CD4-positive, alpha-beta T cell treated with Interleukin-2 at 100 ng/mL for 4 hours (primary cell): Measurements from ENCODE around the gene DOCK1.

ENCODE experiments used
- DNase-seq: peaks from one replicate; pipeline ENCODE4 v3.0.0-alpha.2; 2020; ENCODE audit warnings: low spot score

DOCK1 gene

DNA sequence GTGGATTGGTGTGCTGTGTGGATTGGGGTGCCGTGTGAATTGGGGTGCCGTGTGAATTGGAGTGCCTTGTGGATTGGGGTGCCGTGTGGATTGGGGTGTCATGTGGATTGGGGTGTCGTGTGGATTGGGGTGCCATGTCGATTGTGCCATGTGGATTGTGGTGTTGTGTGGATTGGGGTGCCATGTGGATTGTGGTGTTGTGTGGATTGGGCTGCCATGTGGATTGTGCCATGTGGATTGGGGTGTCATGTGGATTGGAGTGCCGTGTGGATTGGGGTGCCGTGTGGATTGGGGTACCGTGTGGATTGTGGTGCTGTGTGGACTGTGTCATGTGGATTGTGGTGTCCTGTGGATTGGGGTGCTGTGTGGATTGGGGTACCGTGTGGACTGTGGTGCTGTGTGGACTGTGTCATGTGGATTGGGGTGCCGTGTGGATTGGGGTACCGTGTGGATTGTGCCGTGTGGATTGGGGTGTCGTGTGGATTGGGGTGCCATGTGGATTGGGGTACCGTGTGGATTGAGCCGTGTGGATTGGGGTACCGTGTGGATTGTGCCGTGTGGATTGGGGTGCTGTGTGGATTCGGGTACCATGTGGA lies 523.3 kb downstream of the DOCK1 start:
- no peak for DNase-seq

DNA sequence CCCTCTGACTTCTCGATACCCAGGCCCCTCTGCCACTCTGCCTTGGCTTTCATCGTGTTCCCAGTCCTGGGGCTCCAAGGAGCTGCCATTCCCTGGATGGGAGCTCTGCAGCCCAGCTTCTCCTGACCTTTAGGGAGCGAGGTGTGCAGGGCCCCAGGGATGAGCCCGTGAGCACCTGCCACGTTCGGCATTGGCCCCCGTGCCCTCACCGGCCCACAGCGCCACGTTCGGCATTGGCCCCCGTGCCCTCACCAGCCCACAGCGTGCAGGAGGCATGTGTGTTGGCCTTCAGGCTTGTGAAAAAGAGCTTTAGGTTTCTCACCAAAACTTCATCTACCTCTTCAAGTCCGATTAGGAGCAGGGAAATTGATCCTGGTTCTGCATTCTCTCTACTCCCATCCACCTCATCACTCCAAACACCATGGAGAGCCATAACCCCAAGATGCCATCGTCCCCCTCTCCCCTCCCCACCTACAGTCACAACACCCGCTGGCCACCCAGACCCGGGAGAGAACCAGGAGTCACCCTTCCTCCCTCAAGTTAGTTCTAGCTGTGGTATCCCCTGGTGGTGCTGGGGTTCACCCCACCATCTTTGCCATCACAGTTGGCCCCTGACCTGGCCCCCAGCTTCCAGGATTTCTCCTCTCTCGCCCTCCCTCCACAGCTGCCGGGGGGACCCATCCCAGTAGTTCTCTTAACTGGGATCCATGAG lies 524.5 kb downstream of the DOCK1 start:
- no peak for DNase-seq

DNA sequence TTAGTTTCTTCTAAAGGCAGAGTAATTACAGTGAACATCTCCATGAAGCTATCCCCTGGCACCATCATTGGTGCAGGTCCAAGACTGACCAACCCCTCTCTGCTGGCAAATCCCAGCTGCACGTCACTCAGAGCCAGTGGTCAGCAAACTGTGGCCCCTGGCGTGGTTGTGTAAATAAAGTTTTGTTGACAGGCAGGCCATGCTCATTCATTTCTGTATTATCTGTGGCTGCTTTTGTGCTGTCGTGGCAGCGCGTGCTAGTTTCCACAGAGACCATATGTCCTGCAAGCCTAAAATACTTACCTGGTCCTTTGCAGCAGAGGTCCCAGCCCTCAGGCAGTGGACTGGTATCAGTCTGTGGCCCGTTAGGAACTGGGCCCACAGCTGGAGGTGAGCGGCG lies 526.3 kb downstream of the DOCK1 start:
- DNase-seq, result no peak

DNA sequence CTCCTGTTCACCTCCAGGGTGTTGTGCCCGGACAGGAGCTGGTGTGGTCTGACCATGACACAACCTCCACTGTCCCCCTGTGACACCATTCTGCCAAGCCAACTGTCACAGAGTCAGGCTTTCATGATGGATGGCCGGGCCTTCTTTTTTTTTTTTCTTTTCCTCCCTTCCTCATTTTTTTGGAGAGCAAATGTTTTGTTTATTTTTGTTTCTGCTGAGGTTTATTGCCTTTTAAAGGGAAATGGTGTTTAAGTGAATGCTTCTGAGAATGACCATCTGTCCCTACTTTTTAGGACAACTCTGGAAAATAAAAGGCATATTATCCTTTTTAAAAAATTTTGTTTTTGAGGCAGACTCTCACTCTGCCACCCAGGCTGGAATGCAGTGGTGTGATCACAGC lies 528.8 kb downstream of the DOCK1 start:
- no peak for DNase-seq

DNA sequence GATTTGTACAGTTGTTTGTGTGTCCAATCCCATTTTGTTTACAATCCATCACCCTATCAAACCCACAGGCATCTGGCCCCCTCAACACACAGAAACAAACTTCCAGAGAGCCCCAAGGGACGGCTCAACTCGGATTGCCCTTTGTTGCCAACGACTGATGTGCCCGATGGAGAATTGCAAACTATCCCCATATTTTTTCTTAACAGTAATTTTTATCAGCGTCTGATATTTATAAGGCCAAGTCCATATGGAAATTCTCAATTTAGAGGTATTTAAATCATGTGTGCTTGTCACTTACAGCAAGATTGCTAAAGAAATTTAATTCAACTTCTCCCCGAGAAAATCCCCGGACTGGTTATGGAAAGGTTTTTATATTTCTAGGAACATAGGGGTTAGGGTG lies 530.0 kb downstream of the DOCK1 start:
- DNase-seq, result no peak

DNA sequence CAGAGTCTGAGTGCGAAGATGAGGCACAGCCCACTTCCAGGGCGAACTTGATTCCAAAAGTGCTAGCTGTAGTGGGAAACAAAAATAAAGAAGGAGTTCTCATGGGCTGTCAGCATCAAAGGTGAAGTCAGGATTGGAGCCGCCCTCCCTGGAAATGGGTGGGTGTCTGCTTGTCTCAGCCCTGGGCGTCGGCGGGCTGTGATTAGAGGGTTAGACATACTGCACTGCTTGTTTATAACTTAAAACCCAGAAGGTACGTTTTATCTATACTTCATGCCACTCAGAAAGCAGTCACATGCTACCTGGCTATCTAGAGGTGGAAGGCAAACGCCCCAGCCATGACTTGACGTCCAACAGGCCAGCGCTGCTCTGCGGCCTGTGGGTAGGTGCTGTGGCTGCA lies 535.1 kb downstream of the DOCK1 start:
- no peak for DNase-seq

DNA sequence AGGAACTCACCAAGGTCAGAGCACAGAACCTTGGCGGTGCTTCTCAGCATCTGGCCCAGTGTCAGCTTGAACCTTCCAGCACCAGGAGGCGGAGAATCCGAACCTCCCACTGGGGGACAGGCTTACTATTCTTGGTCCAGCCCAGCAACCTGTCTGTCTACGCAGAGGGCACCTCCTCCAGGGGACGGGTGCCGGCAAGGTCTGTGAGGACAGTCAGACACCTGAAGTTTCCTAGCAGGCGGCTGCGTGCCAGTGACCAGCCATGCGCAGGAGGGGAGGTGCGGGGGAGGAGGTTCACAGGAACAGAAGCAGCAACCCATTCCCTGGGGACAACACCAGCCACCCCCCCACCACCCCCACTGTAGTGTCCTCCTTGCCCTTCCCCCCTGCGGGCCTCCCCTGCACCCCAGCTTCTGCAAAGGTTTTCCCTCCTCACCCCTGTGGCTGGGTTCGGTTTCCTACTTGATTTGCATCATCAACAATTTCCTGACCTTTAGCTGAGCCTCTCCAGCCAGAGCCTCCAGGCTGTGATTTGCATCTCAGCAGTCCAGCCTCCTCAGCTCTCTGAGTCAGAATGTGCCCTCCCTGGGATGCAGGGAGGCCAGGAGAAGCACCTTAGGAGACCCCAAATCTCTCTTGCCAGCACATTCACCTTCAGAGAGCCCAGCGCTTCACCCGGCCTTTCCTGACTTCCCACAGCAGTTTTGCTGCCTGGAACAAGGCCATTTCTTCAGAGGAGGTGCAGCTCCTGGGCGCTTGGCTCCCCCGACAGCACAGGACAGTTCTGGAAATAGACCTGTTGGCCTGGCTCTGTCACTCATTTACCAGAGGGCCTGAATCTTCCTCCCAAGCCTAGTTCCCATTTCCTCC lies 536.4 kb downstream of the DOCK1 start:
- no peak for DNase-seq

DNA sequence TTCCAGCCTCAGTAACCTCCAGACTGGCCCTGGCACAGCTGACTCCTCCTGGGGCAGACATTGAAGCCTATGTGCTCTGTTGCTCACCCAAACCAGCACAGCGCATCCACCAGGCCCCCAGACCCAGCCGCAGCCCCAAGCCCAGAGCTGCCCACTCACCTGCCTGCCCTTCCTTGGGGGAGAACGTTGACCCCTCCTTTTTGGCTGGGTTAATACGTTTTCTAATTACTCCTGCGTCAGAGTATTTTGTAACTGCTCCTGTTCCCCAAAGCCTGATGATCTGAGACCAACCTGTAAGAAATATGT lies 536.9 kb downstream of the DOCK1 start:
- DNase-seq, result no peak

DNA sequence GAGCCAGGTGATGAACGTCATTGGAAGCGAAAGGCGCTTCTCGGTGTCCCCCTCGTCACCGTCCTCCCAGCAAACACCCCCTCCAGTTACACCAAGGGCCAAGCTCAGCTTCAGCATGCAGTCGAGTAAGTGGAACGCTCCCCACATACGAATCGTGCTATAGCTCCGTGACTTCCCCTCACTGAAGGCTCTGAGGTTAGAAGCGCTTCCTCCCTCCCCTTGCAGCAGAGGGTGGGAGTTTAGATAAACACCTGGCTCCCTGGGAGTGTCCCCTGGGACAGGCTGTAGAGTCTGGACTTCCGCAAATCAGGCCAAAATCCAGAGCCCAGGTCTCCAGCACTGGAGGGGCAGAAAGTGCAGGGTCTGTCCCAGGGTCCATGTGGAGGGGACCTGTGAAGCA lies 538.9 kb downstream of the DOCK1 start:
- no peak for DNase-seq

DNA sequence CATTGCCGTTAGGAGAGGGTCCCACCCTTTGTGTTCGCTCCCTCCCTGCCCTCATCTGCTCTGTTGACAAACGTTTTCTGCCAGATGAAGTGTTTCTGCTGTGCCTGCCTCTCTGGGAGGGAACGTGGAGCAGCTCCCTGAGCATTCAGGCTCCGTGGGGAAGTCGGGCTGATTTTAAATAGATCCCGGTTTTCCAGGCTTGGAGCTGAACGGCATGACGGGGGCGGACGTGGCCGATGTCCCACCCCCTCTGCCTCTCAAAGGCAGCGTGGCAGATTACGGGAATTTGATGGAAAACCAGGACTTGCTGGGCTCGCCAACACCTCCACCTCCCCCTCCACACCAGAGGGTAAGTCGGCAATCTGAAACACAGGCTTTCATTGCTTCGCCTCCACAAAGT lies 542.0 kb downstream of the DOCK1 start:
- DNase-seq, result no peak

DNA sequence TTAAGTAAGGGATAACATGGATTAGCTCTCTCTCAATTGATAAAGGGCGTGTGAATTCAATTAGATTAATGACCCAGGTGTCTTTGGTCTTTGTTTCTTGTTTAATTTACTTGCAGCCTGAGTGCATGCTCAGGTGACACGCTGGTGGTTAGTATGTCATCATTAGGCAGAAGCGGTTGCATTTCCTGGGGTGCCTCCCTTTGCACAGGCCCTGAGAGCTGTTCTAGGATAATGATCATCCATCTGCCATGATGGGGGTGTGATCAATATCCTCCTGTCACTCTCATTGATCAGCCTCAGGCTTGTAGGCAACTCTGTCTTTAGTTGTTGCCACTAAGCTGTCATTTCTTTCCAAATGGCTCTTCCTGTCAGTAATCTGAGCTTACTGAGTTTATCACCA lies 544.3 kb downstream of the DOCK1 start:
- no peak for DNase-seq

DNA sequence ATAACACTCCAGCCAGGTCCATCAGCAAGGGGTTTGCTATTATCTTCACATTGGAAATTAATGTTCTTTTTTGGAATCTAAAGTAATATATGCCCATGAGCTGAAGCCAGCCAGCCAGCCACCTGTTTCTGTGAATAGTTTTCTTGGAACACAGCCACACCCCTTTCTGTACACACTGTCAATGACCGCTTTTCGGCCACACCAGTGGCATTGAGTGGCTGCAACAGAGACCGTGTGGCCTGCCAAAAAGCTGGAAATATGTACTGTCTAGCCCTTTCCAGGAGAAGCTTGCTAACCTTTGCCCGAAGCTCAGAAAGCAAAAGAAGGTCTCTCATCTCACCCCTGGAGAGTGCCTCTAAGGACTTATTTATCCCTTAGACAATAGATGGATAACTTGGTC lies 545.4 kb downstream of the DOCK1 start:
- DNase-seq, result no peak

DNA sequence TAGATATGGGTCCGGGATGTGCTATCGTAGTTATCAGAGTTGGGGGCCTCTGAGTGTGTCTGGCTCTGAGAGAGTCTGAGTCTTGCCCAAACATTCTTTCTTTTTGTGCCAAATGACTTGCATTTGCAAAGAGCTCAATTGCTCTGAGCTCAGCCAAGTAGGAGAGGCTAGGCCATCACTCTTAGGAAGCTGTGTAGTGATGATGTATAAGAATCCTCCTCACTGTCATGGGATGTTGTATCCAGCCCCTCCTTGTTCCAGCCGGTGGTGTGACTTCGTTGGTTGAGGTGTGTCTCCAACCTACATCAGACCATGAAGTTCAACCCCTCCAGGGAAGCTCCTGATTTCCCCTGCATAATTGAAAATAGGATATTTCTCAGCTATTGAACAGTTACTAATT lies 546.4 kb downstream of the DOCK1 start:
- no peak for DNase-seq

DNA sequence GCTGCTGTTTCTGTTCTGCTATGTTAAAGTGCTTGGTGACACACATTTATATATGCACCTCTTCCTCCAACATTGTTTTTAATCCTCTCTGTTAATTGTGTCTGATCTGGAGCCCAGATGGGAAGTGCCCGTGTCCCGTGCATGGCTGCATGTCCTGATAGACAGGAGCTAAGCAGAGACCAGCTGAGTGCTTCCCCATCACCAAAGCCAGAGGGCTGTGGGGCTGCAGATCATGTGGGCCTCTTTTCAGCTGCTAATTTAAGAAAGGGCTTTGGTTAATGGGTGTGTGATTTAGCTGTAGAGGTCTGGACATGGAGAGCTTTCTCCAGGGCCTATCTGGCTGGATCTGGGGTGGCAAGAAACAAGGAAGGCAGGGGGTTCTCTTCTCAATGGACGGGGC lies 547.3 kb downstream of the DOCK1 start:
- DNase-seq, result no peak

DNA sequence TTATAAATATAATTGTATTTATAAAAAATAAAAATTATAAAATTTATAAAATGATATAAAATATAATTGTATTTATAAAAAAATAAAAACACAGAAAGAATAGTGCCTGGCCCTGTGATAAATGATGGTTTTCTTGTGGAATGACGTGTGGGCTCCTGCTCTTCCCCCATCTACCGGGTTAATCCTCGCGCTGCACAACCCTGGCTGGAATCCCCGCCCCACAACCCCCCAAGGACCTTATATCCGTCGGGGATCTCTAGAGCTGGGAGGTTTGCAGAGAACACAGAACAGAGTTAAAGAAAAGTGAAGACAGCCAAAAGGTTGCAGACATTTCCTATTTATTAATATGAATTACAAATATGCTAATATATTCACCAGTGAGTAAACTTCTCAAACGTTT lies 548.5 kb downstream of the DOCK1 start:
- DNase-seq, result no peak

DNA sequence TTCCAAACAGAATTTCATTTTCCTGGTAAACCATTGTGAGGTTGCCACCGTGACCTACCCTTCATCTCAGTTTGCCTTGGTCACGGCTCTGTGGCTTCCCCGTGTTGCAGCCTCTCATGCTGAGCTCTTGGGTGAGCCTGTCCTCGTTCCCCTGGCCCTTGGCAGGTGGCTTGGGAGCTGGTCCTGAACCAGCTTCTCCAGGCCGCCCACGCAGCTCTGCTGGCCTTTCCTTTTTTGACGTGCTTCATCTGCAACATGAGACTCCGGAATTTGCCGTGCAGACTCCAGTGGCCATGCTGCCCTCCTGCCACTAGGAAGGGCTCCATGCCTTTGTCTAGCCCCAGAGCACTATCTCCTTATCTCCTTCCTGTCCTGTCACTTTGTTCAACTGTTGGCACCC lies 550.9 kb downstream of the DOCK1 start:
- no peak for DNase-seq

DNA sequence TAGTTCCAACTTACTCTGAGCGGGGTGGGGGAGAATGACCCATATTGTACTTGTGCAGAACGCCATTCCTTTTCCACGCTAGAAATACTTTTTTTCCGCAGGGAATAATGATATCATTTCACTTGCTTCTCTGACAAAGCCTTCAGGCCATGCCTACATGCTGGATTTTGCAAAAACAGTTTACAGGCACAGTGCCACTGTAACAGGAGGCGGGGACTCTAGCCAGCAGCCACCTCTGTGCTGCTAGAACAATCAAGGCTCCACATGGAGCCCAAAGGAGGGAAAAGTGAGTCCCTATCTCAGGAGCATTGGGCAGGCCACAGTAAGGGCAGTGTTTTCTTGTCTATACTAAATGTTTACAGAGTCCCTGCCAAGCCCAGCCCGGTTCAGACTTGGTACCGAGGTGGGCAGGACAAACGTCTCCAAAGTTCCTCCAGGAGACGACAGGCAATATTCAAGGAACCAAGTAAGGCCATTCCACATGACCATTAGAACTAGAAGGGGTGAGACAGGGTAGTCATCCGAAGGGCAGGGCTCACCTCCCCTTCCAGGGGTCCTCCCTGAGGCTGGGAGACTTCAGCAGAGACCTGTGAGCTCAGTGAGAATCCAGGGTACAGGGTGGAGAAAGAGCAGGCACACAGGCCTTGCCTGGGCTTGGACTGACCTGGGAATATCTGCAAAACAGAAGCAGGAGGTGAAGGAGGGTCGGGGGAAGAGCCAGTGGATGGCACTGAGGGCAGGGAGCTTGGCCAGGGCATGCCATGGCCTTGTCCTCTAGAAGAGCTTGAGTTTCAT lies 553.0 kb downstream of the DOCK1 start:
- DNase-seq, result no peak

DNA sequence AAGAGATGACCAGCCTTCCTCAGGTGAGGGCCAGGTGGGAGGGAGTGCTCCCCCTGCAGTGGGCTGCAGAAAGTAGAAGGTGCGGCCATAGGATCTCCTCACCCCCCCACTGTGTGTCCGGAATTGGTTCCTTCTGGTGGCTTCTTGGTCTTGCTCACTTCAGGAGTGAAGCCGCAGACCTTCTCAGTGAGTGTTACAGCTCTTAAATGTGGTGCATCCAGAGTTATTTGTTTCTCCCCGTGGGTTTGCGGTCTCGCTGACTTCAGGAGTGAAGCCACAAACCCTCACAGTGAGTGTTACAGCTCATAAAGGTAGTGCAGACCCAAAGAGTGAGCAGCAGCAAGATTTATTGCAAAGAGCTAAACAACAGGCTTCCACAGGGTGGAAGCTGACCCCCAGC lies 553.6 kb downstream of the DOCK1 start:
- no peak for DNase-seq

DNA sequence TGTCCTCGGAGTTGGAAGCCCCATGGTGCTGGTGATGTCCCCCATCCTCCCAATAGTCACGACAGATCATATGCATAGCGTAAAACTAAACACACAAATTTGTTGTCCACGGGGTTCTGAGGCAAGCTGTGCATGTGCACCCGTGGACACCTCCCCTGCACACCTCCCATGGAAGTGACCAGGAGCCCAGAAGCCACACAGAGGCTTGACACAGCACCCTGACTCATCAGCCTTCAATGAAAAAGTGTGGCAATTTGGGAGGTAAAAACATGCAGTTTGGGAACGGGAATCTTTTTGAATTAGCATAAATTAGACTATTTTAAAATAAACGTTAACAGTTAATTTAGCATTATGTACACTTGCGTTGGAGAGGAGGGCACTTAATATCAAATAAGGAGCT lies 554.7 kb downstream of the DOCK1 start:
- no peak for DNase-seq

DNA sequence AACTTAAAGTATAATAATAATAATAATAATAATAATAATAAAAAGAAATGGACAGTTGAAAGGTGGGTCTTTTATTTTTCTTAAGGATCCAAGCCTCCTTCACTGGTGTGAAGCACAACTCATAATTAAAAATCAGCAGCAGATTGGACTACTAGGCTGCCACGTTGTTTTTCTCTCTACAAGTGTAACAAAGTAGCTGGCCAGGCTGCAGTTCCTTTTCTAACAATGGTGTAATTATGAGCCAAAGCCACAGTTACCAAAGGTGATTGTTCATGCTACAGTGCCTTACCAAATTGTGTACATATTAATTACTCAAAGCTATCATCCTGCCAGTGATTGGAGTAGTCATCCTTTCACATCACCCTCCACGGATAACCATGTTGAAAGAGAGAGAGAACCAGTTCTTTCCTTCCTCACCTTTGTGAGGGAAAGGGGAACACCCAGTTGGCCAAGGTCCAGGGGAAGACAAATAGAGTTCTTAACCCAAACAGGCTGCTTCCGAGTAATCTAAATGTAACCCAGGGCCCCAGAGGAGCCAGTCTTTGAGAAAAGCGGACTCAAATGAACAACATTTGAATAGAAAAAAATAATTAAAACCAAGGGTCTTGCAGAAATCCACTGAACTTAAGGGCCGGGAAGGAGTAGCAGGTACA lies 557.5 kb downstream of the DOCK1 start:
- no peak for DNase-seq

DNA sequence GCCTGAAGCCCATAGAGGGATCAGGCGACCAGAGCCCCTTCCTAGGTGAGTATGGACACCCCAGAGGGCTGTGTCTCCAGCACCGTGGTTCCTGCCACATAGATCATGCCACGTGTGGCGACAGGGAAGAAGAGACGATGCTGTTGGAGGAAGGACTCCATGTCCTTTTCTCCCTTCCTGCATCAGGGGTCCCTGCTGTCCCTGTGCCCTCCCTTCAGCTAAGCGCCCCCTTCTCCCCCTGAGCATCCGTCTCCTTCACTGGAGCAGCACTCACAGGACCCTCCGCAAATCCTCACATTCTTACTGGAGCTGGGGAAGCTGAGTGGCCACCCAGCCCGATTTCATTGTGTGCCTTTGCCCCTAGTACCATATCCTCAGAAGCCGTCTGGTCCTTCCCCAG lies 558.3 kb downstream of the DOCK1 start:
- no peak for DNase-seq

DNA sequence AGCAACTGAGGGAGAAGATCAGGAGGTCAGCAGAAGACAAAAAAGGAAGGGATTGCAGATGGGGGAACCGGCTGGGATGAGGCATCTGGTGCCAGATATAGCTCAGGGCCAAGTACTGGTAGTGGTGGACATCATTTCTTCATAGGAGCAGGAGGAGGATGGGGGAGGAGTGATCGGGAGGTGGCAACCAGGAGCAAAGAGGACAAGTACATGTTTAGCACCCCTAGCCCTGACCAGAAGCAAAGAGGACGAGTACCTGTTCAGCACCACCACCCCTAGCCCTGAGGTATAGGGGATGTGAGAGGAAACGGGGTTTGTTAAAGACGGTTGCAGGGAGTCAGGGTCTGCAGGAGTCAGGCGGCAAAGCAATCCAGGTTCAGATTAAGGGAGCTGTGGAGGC lies 559.3 kb downstream of the DOCK1 start:
- no peak for DNase-seq
